M059J (cell line): ENCODE measurements around the gene NFATC2. TPM values are rescaled to one million over a fixed set of nuclear protein-coding genes. Genes with fewer than 3 reads are reported as not detected.

Source experiments
- DNase-seq: peaks from one replicate; pipeline ENCODE4 v3.0.0-alpha.2; 2012; ENCODE audit warnings: low read depth
- total RNA-seq: library from RNA; depleted of rRNA; stranded (reverse); fragments of >200 nt; shearing (Covaris generic); gene quantifications from 2 replicates; pipeline ENCODE4 v1.2.3, GENCODE V29; 2014

Gene NFATC2
- total RNA-seq, 1 experiment from 2014 or later: 0.25 TPM

DNA sequence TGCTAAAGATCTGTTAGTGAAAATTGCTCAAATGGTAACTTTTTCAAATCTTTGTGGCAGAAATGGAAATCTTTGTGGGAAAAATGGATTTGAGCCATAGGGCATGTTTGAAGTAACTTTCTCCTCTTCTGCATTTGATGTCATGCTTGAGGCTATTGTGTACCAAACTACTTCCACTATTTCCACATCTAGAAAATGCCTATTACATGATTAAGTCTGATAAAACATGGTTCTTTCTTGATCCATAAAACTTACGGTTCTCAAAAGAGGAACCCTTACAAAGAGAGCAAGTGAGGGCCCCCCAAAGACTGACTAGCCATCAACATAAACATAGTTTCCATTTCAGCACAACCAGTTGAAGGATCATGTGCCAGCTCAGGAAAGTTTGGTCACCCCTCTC is 150.6 kb downstream of the NFATC2 start:
- DNase-seq: no peak

DNA sequence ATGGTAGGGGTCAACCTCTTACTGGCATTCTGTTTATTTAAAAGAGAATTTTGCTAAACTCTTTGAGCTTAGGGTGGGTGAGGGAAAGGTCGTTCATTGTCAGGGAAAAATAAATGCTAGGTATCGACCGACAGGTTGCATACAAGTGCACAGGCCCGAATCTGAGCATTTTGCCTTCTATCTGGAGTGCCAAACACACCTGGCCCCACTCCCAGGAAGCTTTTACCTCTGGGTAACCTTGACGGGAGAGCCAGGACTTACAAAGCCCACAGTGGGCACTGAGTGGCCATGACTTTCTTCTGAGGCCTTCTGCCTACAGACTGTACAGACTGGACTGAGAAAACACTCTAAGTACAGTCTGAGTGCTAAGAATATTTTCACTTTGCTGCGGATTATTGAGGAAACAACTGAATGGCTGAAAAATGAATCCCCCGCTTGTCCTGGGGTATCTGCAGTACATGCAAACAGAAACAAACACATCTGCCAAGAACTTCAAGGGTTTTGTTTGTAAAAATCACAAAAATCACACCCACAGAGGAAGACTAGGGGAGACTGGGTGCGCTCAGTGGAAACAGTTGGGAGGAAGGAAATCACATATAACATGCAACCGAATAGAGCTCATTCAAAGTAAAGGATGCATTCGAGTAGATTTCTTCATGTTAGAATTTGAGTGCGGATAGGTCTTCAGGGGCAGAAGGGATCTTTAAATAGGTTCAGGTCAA is 152.8 kb downstream of the NFATC2 start:
- DNase-seq: no peak

DNA sequence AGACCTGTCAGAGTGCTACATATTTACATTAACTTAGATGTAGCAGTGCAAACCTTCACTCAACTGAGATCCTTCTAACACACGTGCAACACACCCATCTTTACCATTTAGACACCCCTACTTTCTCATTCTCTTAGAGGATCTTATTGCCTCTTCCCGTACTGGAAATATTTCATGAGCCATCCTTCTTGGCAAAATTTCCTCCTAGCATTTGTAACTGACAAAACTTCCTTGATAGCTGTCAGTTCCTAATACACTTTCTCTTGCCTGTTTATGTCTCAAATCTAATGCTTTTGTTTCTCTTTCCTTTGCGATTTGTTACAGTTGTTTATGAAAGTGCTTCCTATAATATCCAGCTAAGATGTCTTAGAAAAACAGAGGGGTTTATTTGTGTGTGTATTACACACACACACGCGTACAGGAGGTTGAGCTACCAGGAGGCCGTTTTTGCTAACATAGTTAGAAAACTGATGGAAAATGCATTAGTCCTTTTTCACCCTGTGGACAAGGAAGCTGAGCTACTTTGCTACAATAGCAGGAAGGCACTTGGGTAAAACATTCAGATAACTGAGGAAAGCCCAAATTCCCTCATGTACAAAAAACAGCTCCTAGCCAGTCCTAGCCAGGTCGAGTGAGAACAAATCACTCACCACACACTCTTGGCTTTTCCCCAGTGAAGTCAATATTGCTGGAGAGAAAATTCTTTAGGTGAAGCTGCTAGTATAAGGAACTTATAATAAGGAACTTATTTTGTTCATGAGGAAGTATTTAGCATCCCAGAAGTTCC is 153.6 kb downstream of the NFATC2 start:
- DNase-seq: peak; percentile 60

DNA sequence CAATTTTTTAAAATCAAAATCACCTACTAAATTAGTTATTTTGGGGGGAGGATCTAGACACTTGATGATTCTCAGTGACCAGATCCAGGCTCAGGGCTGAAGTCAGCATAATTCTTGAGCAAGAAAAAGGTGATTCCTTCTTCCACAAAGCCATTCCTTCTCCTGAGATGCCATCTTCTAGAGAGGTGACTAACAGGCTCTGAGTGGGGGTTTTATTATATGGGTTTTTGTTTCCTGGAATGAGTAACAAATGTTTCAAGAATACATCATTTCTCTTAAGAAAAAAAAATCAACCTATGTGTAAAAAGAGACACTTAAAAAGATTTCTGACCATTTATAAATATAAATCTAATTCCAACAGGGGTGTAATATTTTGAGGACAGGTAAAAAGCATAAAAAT is 154.3 kb downstream of the NFATC2 start:
- DNase-seq: peak; percentile 79

DNA sequence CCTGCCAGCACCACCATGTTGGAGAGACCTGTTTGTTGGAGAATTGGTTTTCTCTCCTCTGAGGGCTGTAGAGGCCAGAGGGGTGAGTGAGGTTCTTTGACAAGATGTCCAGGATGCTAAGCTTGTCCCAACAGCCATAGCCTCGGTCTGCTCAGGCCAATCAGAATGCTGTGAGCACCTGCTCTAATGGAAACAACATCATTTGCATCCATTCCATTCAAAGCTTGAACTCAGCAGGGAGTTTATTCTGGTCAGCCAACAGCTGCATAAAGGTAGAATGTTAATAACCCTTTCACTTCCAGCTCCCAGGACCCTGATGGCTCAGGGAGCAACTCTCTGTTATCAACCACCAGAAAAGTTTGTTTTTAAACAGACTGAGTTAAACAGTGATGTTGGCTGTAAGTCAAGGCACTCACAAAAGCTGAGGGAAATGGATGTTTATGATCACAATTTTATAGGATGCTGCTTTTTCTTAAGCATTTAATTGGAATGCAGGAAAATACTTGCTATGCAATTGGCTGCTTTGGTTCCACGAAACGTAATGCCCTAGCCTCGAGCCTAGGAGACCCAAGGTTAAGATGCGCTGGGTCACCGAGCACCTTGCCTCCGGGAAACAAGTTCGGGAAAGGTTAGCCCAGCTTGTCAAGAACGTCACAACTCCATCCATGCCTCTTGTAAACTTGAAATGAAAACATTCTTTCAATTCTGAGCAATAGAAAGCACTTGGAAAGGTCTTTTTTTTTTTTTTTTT is 155.2 kb downstream of the NFATC2 start:
- DNase-seq: no peak

DNA sequence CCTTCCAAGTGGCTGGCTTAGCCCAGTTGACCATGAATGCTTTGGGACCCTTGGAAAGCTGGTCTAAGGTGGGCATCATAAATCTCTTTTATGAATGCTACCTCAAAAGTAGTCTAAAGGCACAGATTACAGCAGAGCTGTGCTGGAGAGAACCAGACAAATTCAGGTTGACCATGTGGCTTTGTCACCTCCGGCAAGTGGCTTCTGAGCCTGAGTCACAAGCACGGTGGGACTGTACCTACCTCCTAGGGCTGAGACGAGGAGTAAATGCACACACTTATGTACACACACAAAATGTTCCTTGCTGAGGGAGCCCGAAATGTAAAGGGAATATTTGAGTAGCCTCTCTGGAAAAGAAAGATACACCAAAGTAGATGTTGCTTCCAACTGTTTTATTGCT is 155.9 kb downstream of the NFATC2 start:
- DNase-seq: no peak

DNA sequence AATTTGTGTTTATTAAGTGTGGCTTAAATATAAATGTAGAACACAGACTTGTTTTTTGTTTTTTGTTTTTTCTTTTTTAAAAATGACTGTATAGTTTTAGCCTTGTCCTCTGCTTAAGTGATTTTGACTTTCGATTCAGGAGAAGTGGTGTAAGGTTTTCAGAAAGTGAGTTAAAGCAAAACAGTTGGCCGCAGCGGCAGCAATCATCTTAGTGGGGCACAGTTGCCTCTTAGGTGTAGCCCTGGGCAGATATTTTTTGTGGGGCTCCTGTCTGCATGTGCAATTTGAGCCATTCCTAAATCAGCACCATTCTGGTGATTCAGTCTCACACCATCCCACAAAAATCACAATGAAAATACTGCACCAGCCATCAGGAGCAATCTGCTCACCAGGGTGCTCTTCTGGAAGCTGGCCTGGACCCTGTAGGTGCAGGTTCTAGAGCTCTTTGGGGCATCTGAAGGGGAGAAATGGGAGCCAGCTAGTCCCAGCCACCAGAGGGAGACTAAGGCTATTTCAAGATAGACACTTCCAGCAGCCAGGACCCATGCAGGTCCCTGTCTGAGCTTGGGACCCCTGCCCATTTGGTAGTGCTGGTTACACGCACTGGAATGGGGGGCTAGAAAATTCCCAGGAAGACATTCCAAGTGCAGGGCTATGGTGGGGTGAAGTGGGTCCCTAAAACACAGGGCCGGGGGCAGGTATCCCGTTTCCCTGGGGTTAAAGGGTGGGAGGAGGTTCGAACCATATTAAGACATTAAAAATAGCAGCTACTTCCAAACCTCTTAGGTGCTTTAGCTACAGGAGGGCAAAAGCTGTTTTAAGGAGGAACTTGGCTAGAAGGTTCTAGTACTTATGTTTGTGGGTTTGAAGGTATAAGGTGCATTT is 156.6 kb downstream of the NFATC2 start:
- DNase-seq: peak; percentile 57

DNA sequence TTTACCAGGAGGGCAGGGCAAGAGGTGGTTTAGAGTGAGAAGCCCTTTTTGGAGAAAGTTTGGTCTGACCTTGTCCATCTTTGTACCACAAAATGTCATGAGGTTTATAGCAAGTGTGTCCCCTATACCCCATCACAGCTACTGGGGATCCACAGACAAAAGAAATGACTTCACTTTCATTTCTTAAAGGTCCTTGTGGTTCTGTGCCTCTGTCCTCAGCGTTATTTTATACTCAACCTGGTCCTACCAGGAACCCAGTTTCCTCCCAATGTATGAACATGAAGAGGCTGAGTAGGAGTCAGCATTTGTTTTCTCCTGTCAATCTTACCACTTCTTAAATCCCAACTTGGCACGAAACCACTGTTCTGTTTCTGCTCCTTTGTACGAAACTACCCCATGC is 157.6 kb downstream of the NFATC2 start:
- no peak for DNase-seq

DNA sequence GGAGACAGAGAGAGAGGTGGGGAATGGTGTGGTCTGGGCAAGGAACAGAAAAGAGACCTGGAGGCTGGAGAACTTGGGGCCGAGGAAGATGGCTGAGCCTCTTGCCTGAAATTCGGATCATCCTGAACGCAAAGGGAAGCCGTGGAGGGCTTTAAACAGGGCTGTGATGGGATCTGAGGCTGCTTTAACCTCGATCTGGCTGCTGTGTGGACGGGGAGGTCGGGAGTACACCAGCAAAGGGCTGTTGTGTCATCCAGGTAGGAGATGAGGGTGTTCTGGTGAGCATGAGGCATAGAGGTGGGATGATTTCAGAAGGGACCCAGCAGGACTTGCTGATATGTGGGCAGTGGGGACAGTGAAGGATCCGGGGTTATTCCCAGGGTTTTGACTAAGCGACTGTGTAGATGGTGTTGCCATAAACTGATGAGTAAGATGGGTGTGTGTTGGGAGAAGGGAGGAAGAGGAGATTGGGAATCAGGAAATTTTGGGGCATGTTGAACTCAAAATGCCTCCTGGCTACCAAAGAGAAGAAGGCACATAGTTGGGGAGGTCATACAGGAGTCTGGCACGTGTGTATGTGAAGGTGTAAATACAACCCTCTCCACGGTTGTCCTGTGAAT is 158.5 kb downstream of the NFATC2 start:
- no peak for DNase-seq

DNA sequence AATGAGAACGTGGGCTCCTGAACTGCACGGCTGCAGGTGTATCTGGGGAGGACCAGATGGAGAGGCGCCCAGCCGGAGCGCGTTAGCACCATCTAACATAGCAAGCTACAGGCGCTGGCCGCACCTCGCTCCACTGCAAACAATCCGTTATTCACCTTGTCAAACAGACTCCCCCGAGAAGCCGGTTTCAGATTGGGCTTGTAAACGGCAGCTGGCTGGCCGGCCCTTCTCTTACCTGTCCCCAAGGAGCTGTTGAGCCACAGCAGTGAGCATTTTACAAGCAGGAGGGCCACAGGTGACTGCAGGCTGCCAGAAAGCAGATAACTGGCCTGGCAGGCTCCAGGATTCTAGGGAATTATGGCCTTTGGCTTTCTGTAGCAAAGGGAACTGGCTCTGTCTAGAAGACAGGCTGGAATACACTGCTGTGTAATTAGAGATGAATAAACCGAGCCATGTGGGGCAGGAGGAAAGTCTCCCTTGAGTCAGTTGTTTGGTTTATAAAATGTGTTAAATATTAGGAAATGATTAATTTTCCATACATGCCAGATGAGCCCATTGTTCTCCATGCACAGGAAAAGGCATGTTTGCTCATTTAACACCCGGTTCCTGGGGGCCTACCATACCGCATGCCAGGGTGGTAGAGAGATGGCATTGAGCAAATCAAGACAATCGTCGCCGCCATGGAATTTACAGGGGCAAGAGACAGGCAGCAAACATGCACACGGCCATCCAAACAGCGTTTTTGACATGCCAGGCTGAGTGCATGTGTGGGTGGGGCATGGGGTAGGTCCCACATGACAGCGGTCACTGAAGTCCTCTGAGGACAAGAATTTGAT is 159.3 kb downstream of the NFATC2 start:
- DNase-seq: no peak

DNA sequence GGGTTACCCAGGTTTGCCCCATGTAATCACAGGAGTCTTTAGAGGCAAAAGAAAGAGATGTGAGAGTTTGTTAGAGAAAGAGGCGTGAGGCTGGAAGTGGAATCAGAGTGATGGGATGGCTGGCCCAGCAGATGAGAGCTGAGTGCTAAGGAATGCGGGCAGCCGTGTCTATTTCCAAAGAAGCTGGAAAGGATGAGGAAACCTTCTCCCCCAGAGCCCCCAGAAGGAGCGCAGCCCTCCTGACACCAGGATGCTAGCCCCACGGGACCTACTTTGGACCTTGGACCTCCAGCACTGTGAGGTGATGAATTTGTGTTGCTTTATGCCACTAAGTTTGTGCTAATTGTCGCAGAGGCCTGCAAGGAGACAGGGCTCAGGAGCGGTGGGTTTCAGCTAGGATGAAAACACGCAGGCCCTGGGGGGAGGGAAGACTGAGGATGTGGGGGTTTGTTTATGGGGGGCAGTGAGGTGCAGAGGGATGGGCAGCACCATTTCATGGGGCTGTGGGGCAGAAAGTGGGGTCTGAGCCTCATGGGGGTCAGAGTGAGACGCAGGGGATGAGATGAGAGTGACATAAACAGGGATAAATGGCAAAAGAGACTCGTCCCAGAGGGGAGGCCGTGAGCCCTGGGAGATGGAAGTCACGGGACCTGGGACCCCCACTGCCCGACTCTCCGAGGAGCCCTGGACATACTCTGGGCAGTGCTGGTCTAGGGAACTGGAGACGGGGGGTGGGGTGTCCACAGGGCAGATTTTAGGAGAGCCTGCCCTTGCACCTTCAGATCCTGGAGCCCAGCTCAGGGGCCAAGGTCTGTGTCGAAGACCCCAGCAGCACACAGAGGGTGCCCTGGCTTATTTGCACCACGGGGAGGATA is 160.2 kb downstream of the NFATC2 start:
- no peak for DNase-seq

DNA sequence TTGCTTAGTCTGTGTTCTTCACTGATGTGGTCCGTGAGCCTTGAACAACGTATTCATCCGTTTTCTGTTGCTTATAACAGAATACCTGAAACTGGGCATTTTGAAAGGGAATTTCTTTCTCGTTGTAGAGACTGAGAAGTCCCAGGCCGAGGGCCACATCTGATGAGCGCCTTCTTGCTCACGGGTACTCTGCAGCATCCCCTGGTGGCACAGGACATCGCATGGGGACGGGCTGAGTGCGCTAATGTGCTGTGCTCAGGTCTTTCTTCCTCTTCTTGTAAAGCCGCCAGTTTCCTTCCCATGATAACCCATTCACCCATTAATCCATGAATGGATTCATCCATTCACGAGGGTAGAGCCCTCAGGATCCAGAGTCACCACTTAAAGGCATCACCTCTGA is 161.0 kb downstream of the NFATC2 start:
- DNase-seq: no peak

DNA sequence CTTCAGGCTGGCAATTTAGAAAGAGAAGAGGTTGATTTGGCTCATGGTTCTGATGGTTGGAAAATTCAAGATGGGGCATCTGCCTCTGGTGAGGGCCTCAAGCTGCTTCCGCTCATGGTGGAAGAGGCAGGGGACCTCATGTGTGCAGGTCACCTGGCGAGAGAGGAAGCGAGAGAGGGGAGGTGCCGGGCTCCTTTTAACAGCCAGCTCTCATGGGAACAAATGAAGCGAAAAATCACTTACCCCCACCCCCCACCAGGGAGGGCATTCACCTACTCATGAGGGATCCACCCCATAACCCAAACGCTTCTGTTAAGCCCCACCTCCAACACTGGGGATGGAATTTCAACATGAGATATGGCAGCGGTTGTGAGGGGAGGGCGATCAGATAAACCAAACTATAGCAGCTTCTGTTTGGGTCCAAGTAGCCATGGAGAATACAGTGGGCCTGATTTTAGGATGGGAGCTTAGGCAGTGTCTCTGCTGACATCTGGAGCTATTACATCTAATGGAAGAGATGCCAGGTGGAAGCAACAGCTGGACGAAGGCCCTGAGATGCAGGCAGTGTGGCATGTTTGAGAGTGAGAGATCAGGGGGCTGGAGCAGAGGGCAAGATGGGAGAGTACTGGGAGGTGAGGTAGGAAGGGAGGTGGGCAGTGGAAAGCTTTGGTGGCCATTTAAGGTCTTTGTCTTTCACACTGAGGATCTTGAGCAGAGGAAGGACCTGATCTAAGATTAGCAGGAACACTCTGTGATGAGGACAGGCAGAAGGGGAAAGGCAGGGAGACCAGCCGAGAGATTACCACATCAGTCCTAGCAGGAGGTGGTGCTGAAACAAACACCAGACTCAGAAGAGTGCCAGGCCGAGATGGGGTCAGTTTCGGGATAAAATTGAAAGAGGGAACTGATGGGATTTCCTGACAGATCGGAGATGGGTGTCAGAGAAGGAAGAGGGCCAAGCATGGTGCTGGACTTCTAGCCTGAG is 161.8 kb downstream of the NFATC2 start:
- no peak for DNase-seq

DNA sequence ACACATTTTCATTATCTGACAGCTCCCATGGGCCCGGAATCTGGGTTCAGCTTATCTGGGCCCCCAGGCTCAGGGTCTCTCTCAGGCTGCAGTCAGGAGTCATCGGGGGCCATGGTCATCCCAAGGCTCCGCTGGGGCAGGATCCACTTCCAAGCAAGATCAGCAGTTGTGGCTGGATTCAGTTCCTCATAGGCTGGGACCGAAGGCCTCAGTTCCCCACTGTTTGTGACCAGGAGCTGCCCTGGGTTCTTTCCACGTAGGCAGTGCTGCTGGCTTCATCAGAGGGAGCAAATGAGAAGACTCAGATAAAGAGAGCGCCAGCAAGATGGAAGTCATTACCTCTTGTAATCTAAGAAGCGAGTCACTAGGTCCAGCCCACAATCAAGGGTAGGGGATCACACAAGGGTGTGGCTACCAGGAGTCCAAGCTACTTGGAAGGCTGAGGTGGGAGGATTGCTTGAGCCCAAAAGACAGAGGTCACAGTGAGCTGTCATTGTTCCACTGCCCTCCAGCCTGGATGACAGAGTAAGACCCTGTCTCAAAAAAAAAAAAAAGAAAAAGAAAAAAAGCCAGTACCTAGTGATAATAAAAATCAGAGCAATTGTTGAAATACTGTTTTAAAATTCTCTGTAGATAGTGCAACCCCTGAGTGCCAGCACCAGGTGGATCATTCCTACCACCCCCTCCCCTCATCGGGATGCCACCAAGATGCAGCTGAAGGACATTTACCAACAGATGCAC is 162.7 kb downstream of the NFATC2 start:
- peak; percentile 42 for DNase-seq

DNA sequence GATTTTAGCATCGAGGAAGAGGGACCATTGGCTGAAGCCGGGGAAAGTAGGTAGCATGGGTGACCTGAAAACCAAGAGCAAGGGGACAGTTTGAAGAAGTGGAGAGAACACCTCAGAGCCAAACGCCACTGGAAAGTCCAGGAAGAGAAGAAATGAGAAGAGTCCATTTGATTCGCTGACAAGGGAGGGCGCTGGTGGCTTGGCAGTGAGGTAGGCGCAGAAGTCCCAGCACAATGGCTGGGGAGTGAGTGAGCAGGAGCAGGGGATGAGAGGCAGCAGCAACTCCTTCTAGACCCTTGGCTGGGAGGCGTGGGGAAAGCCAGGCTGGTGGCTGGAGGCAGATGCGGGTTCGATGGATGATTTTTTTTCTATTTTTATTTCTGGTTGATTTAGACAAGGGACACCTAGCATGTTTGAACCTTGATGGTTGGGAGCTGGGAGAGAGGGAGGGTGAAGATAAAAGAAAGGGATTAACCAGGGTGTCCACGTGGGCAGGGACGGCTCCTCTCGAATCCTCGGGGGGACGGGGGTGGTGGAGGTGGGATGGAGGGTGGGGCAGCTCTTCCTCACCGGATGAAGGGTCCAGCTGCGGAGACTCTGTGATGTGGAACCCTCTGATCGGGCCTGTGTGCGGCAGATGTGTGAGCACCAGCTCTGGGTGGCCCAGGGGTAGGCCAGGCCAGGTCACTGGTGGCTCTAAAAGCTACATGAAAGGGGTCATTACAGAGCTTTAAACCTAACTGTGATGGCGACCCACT is 164.2 kb downstream of the NFATC2 start:
- no peak for DNase-seq

DNA sequence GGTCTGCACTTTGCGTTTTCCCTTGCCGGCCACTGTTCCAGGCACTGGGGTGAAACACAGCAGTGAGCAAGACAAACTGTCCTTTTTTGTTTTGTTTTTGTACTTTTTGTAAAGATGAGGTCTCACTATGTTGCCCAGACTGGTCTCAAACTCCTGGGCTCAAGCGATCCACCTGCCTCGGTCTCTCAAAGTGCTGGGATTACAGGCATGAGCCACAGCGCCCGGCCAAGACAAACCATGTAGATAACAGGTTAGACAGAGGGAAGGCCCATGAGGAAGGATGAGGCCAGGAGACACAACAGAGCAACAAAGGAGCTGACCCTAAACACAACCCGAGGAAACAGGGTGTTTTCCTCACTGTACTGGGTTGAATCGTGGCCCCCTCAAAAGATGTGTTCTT is 165.4 kb downstream of the NFATC2 start:
- no peak for DNase-seq

DNA sequence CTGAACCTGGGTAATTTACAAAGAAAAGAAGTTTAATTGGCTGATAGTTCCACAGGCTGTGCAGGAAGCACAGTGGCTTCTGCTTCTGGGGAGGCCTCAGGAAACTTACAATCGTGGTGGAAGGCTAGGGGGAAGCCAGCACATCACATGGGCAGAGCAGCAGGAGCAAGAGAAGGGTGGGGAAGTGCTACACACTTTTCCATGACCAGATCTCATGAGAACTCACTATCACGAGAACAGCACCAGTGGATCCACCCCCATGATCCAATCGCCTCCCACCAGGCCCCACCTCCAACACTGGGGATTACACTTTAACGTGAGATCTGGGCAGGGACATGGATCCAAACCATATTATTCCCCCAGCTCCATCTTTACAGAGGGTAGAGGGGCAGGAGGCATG is 166.4 kb downstream of the NFATC2 start:
- no peak for DNase-seq
